DMS79 (cell line): ENCODE data around the gene SEC14L6.
"Not testable (repeated sequence)": the region's sequence is repeated elsewhere in the genome, so short reads cannot be mapped to it uniquely, and the experiment has no call there.

Experiments used
- DNase-seq: peaks from one replicate; lab custom pipeline; 2025; lab: John Stamatoyannopoulos, UW

The SEC14L6 gene

GRCh38 chr22:30566125-30566524 is 19.6 kb upstream of the SEC14L6 start:
- no peak for DNase-seq

DNA sequence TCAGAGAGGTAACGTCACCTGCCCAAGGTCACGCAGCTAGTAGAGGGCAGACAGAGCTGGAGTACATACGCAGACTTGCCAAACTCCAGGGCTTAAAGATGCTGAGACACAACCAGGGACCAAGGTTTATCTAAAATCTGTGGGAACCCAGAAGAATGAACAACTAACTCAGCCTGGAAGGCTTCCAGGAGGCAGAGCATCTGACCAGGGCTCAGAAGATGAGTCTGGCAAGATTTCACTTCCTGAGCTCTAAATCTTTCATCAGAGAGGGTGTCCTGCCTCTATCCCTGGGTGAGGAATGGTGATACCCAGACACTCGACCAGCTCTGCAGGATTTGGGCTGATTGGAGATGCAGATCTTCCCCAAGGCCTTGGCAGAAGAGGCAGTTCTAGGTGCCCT is 18.8 kb upstream of the SEC14L6 start:
- no peak for DNase-seq

- DNase-seq: no peak
Measured at GRCh38 chr22:30564761-30565119, 18.2 kb upstream of the SEC14L6 start.

- DNase-seq: no peak
Measured at GRCh38 chr22:30564045-30564760, 17.7 kb upstream of the SEC14L6 start.

DNA sequence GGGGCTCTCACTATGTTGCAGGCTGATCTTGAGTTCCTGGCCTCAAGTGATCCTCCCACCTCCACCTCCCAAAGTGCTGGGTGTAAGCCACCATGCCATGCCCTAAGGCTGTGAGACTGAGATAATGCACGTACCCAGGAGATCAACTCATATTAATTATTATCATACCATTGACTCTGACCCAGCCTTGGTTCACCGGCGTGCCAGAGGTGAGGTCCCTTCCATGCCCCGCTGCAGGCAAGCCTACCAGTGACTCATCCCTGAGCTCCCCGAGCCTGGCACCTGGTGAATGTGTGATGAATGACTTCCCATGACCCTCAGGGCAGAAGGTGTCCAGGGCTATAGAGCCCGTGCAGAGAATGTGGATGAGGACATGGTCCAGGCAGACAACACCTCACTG is 15.8 kb upstream of the SEC14L6 start:
- no peak for DNase-seq

- DNase-seq: no peak
Measured at GRCh38 chr22:30561402-30562189, 15.1 kb upstream of the SEC14L6 start.

- not testable (repeated sequence) for DNase-seq
Measured at GRCh38 chr22:30560643-30561202, 14.2 kb upstream of the SEC14L6 start.

DNA sequence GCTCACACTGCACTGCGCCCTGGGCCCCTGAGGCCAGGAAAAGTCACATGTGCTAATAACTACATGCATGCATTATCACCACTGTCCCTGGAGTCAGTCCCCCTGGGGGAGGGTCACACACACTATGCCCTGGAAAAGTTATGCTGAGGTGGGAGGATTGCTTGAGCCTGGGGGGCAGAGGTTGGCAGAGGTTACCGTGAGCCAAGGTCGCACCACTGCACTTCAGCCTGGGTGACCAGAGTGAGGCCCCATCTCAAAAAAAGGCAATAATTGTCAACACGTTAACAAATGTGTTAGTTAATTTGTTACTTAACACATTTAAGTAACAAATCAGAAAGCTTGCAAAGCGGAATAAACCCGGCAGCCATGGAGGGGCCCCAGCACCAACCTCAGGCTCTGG is 13.3 kb upstream of the SEC14L6 start:
- no peak for DNase-seq

DNA sequence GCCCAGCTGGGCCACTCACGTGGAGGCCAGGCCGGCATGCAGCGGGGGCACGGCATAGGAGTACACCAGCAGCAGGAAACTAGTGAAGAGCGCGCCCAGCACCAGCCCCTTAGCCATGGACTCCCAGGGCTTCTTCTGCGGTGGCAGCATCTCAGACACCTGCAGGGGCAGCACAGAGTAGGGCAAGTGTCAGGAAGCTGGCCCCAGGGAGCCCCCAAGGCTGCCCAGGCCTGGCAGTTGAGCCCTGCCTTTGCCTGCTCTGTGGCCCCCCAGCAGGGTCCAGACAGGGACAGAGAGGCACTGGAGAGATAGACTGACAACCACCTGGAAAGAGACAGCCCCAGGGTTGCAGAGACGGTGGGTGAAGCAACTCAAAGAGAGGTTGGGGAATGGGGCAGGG is 10.7 kb upstream of the SEC14L6 start:
- DNase-seq: no peak

DNA sequence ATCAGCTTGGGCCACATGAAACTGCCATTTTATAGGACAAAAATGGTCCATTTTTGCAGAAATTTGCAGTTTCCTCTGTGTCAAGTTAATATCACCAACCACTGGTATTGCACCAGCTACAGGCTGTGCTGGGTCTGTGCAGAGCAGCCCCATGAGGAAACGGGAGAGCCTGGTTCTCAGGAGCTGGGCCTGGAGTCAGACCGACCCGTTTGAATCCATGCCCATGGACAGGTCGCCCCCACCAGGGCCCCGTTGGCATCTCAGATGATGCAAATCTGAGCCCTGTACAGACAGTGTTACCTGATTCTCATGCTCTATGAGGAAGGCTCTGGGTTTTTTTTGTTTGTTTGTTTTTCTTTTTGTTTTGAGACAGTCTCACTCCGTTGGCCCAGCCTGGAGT is 9.8 kb upstream of the SEC14L6 start:
- no peak for DNase-seq

GRCh38 chr22:30555282-30556210 is 9.0 kb upstream of the SEC14L6 start:
- DNase-seq: no peak

DNA sequence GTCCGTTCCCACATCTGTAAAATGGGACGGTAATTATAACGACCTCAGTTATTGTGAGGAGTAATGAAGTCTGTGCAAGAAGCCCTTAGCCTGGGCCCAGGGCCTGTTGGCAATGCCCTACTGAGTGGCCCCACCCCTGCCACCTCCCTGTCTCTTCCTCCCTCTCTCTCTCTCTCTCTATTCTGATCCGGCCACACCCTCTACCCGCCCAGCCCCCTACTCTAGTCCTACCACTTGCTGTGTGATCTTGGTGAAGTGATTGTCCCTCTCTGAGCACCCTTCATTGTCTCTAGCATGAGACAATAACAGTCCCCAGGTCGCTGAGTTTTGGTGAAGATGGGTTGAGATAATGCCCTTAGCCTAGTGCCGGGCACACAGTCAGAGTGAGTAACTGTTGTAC is 7.4 kb upstream of the SEC14L6 start:
- DNase-seq: no peak

- DNase-seq: no peak
Measured at GRCh38 chr22:30552719-30553118, 6.2 kb upstream of the SEC14L6 start.

GRCh38 chr22:30551813-30552212 is 5.3 kb upstream of the SEC14L6 start:
- DNase-seq: not testable (repeated sequence)

DNA sequence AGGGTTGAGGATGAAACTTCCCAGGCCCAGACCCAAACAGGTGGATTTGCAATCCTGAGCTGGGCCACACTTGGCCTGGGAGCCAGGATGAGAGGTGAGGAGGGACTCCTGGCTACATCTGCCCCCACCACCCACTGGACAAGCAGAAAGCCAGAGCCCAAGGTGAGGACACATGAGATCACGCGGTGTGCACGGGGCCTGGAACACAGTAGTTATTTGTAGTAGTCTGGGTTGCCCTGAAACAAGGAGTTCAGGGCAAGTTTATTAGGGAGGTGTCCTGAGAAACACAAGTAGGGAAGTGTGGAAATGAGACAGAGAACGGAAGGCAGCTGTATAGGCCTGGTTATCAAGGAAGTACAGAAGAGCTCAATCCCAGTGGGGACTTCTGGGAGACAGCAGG is 647 bp upstream of the SEC14L6 start:
- DNase-seq: no peak

GRCh38 chr22:30542811-30543188 is 3.7 kb downstream of the SEC14L6 start:
- DNase-seq: no peak

GRCh38 chr22:30541961-30542810 is 4.4 kb downstream of the SEC14L6 start:
- DNase-seq: no peak

DNA sequence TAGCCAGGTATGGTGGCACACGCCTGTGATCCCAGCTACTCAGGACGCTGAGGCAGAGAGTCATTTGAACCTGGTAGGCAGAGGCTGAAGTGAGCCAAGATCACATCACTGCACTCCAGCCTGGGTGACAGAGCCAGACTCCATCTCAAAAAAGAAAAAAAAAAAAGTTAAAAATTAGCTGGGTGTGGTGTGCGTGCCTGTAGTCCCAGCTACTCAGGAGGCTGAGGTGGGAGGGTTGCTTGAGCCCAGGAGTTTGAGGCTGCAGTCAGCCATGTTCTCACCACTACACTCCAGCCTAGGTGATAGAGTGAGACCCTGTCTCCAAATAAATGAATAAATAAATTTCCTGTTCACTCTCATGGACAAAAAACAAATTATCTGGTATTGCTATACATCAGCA is 5.0 kb downstream of the SEC14L6 start:
- not testable (repeated sequence) for DNase-seq

- DNase-seq: no peak
Measured at GRCh38 chr22:30539368-30539767, 7.2 kb downstream of the SEC14L6 start.

GRCh38 chr22:30538280-30538679 is 8.3 kb downstream of the SEC14L6 start:
- no peak for DNase-seq

- DNase-seq: no peak
Measured at GRCh38 chr22:30537083-30537731, 9.3 kb downstream of the SEC14L6 start.
